ENCODE data around the gene LDLR.

Gene LDLR

GRCh38 chr19:11089254-11090013, at the start of gene LDLR:
LDLR (plus strand) TSS chr19:11089463; CDS start chr19:11089549, 86 bp downstream.
- H3K36me3 ChIP-seq (ENCODE audit: insufficient read depth, low read length): peaks cover 7% of the 10 kb centered on the region; the same call in 1 of the 2 replicates
- H3K9ac ChIP-seq (ENCODE audit: low read depth, low read length): peak within 1 kb of the TSS; percentile 84
- peaks cover 13% of the 10 kb centered on the region for H3K4me1 ChIP-seq (ENCODE audit: insufficient read depth, low read length)
- H3K9me3 ChIP-seq (ENCODE audit: control insufficient read depth, insufficient read depth, low read length): no peaks in the 10 kb centered on the region; the same call in 1 of the 2 replicates

GRCh38 chr19:11041194-11041593, 48.1 kb upstream of the LDLR start:
- peaks cover 21% of the 10 kb centered on the region for H3K36me3 ChIP-seq (ENCODE audit: insufficient read depth, low read length)
- H3K4me1 ChIP-seq (ENCODE audit: insufficient read depth, low read length): no peaks in the 10 kb centered on the region
- no peaks in the 10 kb centered on the region for H3K9me3 ChIP-seq (ENCODE audit: control insufficient read depth, insufficient read depth, low read length)
- no peak overlapping the region for H3K9ac ChIP-seq (ENCODE audit: low read depth, low read length)

- Histone ChIP-seq H3K36me3 (ENCODE audit: insufficient read depth, low read length) (peaks cover 18% of the 10 kb centered on the region), H3K9me3 (ENCODE audit: control insufficient read depth, insufficient read depth, low read length) (no peaks in the 10 kb centered on the region), H3K9ac (ENCODE audit: low read depth, low read length) (no peak overlapping the region), H3K4me1 (ENCODE audit: insufficient read depth, low read length) (no peaks in the 10 kb centered on the region)
Observed at GRCh38 chr19:11041966-11042627, 47.2 kb upstream of the LDLR start.

- Histone ChIP-seq H3K9ac (ENCODE audit: low read depth, low read length) (no peak overlapping the region), H3K36me3 (ENCODE audit: insufficient read depth, low read length) (peaks cover 7% of the 10 kb centered on the region), H3K9me3 (ENCODE audit: control insufficient read depth, insufficient read depth, low read length) (no peaks in the 10 kb centered on the region), H3K4me1 (ENCODE audit: insufficient read depth, low read length) (no peaks in the 10 kb centered on the region)
Observed at GRCh38 chr19:11044431-11044830, 44.8 kb upstream of the LDLR start.

- no peak overlapping the region for H3K9ac ChIP-seq (ENCODE audit: low read depth, low read length)
- no peaks in the 10 kb centered on the region for H3K4me1 ChIP-seq (ENCODE audit: insufficient read depth, low read length)
- H3K9me3 ChIP-seq (ENCODE audit: control insufficient read depth, insufficient read depth, low read length): no peaks in the 10 kb centered on the region
- peaks cover 7% of the 10 kb centered on the region for H3K36me3 ChIP-seq (ENCODE audit: insufficient read depth, low read length)
Observed at GRCh38 chr19:11045536-11045935, 43.7 kb upstream of the LDLR start.

- H3K9me3 ChIP-seq (ENCODE audit: control insufficient read depth, insufficient read depth, low read length): no peaks in the 10 kb centered on the region
- no peaks in the 10 kb centered on the region for H3K4me1 ChIP-seq (ENCODE audit: insufficient read depth, low read length)
- H3K36me3 ChIP-seq (ENCODE audit: insufficient read depth, low read length): peaks cover 7% of the 10 kb centered on the region
- no peak overlapping the region for H3K9ac ChIP-seq (ENCODE audit: low read depth, low read length)
Observed at GRCh38 chr19:11046605-11047354, 42.5 kb upstream of the LDLR start.

- H3K9me3 ChIP-seq (ENCODE audit: control insufficient read depth, insufficient read depth, low read length): no peaks in the 10 kb centered on the region
- peaks cover 7% of the 10 kb centered on the region for H3K36me3 ChIP-seq (ENCODE audit: insufficient read depth, low read length)
- H3K4me1 ChIP-seq (ENCODE audit: insufficient read depth, low read length): peaks cover 6% of the 10 kb centered on the region; the same call in 1 of the 2 replicates
- H3K9ac ChIP-seq (ENCODE audit: low read depth, low read length): no peak overlapping the region
Observed at GRCh38 chr19:11047866-11048265, 41.4 kb upstream of the LDLR start.

GRCh38 chr19:11050323-11051114, 38.7 kb upstream of the LDLR start:
- peaks cover 9% of the 10 kb centered on the region for H3K36me3 ChIP-seq (ENCODE audit: insufficient read depth, low read length)
- H3K9ac ChIP-seq (ENCODE audit: low read depth, low read length): no peak overlapping the region
- no peaks in the 10 kb centered on the region for H3K9me3 ChIP-seq (ENCODE audit: control insufficient read depth, insufficient read depth, low read length)
- H3K4me1 ChIP-seq (ENCODE audit: insufficient read depth, low read length): peaks cover 6% of the 10 kb centered on the region; the same call in 1 of the 2 replicates

GRCh38 chr19:11053817-11054195, 35.5 kb upstream of the LDLR start:
- no peak overlapping the region for H3K9ac ChIP-seq (ENCODE audit: low read depth, low read length)
- H3K4me1 ChIP-seq (ENCODE audit: insufficient read depth, low read length): peaks cover 6% of the 10 kb centered on the region; the same call in 1 of the 2 replicates
- H3K36me3 ChIP-seq (ENCODE audit: insufficient read depth, low read length): peaks cover 3% of the 10 kb centered on the region

GRCh38 chr19:11054200-11054599, 35.1 kb upstream of the LDLR start:
- H3K9me3 ChIP-seq (ENCODE audit: control insufficient read depth, insufficient read depth, low read length): no peaks in the 10 kb centered on the region
- H3K9ac ChIP-seq (ENCODE audit: low read depth, low read length): no peak overlapping the region
- peaks cover 3% of the 10 kb centered on the region for H3K36me3 ChIP-seq (ENCODE audit: insufficient read depth, low read length)
- H3K4me1 ChIP-seq (ENCODE audit: insufficient read depth, low read length): peaks cover 6% of the 10 kb centered on the region; the same call in 1 of the 2 replicates

More at GRCh38 chr19:11053817-11054195, 35.5 kb upstream of the LDLR start:
- no peaks in the 10 kb centered on the region for H3K9me3 ChIP-seq (ENCODE audit: control insufficient read depth, insufficient read depth, low read length)

- peaks cover 3% of the 10 kb centered on the region for H3K36me3 ChIP-seq (ENCODE audit: insufficient read depth, low read length)
- no peak overlapping the region for H3K9ac ChIP-seq (ENCODE audit: low read depth, low read length)
- no peaks in the 10 kb centered on the region for H3K9me3 ChIP-seq (ENCODE audit: control insufficient read depth, insufficient read depth, low read length)
- H3K4me1 ChIP-seq (ENCODE audit: insufficient read depth, low read length): peaks cover 6% of the 10 kb centered on the region; the same call in 1 of the 2 replicates
Observed at GRCh38 chr19:11054628-11055027, 34.6 kb upstream of the LDLR start.

GRCh38 chr19:11058246-11059030, 30.8 kb upstream of the LDLR start:
- Histone ChIP-seq H3K9ac (ENCODE audit: low read depth, low read length) (no peak overlapping the region), H3K9me3 (ENCODE audit: control insufficient read depth, insufficient read depth, low read length) (no peaks in the 10 kb centered on the region), H3K4me1 (ENCODE audit: insufficient read depth, low read length) (no peaks in the 10 kb centered on the region), H3K36me3 (ENCODE audit: insufficient read depth, low read length) (peaks cover 6% of the 10 kb centered on the region)
